ENCODE results near the gene MDFIC2.
"Not testable (repeated sequence)": the region's sequence is repeated elsewhere in the genome, so short reads cannot be mapped to it uniquely, and the experiment has no call there.

The MDFIC2 gene

GRCh38 chr3:70312336-70312735, at the start of gene MDFIC2:
MDFIC2 (minus strand) TSS chr3:70312638; CDS start chr3:70311973, 665 bp downstream.
- no peak for DNase-seq

- no peak for DNase-seq
These were observed 48.7 kb upstream of the MDFIC2 start for GRCh38 chr3:70360979-70361760.

- DNase-seq: no peak
These were observed 47.3 kb upstream of the MDFIC2 start for GRCh38 chr3:70359711-70360110.

GRCh38 chr3:70358978-70359580, 46.6 kb upstream of the MDFIC2 start:
- no peak for DNase-seq

- no peak for DNase-seq
These were observed 39.8 kb upstream of the MDFIC2 start for GRCh38 chr3:70352215-70352614.

- no peak for DNase-seq
These were observed 29.7 kb upstream of the MDFIC2 start for GRCh38 chr3:70342149-70342548.

GRCh38 chr3:70336885-70337284, 24.4 kb upstream of the MDFIC2 start:
- not testable (repeated sequence) for DNase-seq

GRCh38 chr3:70333080-70333479, 20.6 kb upstream of the MDFIC2 start:
- DNase-seq: no peak

- no peak for DNase-seq
These were observed 2.6 kb upstream of the MDFIC2 start for GRCh38 chr3:70315021-70315420.

GRCh38 chr3:70310809-70311208, 1.6 kb downstream of the MDFIC2 start:
- no peak for DNase-seq

GRCh38 chr3:70309591-70309990, 2.8 kb downstream of the MDFIC2 start:
- DNase-seq: no peak

- DNase-seq: no peak
These were observed 3.7 kb downstream of the MDFIC2 start for GRCh38 chr3:70308760-70309159.

GRCh38 chr3:70306736-70307135, 5.7 kb downstream of the MDFIC2 start:
- no peak for DNase-seq

- DNase-seq: no peak
These were observed 14.1 kb downstream of the MDFIC2 start for GRCh38 chr3:70298385-70298784.

GRCh38 chr3:70291097-70291482, 21.3 kb downstream of the MDFIC2 start:
- no peak for DNase-seq

- not testable (repeated sequence) for DNase-seq
These were observed 21.9 kb downstream of the MDFIC2 start for GRCh38 chr3:70290431-70291096.

GRCh38 chr3:70281663-70282062, 30.8 kb downstream of the MDFIC2 start:
- no peak for DNase-seq

- DNase-seq: no peak
These were observed 35.1 kb downstream of the MDFIC2 start for GRCh38 chr3:70277304-70277703.

- no peak for DNase-seq
These were observed 35.5 kb downstream of the MDFIC2 start for GRCh38 chr3:70276901-70277300.

- no peak for DNase-seq
These were observed 38.9 kb downstream of the MDFIC2 start for GRCh38 chr3:70273492-70273891.

- DNase-seq: no peak
These were observed 39.6 kb downstream of the MDFIC2 start for GRCh38 chr3:70272798-70273197.

GRCh38 chr3:70264122-70264780, 48.2 kb downstream of the MDFIC2 start:
- DNase-seq: no peak

- no peak for DNase-seq
These were observed 51.2 kb downstream of the MDFIC2 start for GRCh38 chr3:70261283-70261682.

GRCh38 chr3:70256566-70256965, 55.9 kb downstream of the MDFIC2 start:
- DNase-seq: no peak

Data from activated CD4-positive, alpha-beta T cell treated with anti-CD3 and anti-CD28 coated beads for 1 hour (primary cell).